ENCODE data around the gene GPR34.
"Not testable (repeated sequence)": the region's sequence is repeated elsewhere in the genome, so short reads cannot be mapped to it uniquely, and the experiment has no call there.

The GPR34 gene

GRCh38 chrX:41688835-41689234 lies at the start of gene GPR34:
Gene GPR34 (plus strand): TSS chrX:41688973. CDS start chrX:41695634, 6,661 bp downstream.
- DNase-seq (ENCODE audit: low spot score): peak; percentile 4

DNA sequence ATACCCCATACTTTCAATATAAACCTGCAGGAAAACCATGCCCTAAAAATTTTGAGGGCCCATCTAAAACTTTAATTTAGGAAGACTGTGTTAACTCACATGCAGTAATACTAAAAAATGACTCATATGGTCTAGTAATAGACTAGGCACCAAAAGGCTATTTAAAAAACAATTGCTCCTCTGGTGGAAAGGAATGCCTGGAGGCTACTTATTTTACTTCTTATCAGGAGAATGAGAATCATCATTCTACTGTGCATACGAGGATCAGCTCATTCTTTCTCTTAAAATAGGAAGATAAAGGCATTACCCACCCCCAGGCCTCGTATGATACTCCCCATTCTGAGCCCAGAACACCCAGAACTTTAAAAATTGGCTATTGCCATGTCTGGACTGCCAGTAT lies 42.6 kb upstream of the GPR34 start:
- not testable (repeated sequence) for DNase-seq (ENCODE audit: low spot score)

GRCh38 chrX:41653125-41653524 lies 35.6 kb upstream of the GPR34 start:
- DNase-seq (ENCODE audit: low spot score): no peak

- no peak for DNase-seq (ENCODE audit: low spot score)
Measured at GRCh38 chrX:41655101-41655500, 33.7 kb upstream of the GPR34 start.

DNA sequence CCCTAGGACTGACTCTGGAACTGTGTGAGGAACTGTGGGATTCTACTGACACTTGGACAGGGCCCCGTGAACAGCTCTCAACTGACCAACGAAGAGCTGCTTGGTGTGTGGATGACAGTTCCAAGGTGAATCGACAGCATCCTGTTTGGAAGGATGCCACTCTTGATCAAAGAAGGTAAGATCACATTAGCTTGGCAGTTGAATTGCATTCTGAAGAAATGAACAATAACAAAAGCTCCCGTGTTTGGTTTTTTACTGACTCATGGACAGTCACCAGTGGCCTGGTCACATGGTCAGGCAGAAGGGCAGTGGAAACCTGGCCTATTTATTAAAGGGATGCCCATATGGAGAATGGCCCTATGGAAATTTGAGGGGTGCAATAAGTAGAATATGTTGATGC lies 33.1 kb upstream of the GPR34 start:
- no peak for DNase-seq (ENCODE audit: low spot score)

- no peak for DNase-seq (ENCODE audit: low spot score)
Measured at GRCh38 chrX:41661366-41662095, 27.2 kb upstream of the GPR34 start.

GRCh38 chrX:41664375-41664901 lies 24.3 kb upstream of the GPR34 start:
- no peak for DNase-seq (ENCODE audit: low spot score)

GRCh38 chrX:41664908-41665307 lies 23.9 kb upstream of the GPR34 start:
- no peak for DNase-seq (ENCODE audit: low spot score)

- DNase-seq (ENCODE audit: low spot score): no peak
Measured at GRCh38 chrX:41665686-41666085, 23.1 kb upstream of the GPR34 start.

- DNase-seq (ENCODE audit: low spot score): no peak
Measured at GRCh38 chrX:41666251-41666650, 22.5 kb upstream of the GPR34 start.

DNA sequence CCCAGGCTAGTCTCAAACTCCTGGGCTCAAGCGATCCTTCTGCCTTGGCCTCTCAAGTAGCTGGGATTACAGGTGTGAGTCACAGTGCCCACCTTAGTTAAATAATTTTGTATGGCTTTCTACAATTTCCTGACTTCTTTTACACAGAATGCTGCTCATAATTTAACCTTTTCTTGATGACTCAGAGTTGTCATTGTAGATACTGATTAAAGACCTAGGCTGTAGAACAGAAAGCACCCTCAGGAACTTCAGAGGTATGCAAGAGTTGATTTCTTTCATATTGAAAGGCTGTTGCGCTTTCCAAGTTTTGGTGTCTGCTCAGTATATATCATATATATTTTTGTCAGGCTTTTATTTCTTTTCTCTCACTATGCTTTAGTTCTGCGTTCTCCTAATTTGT lies 21.1 kb upstream of the GPR34 start:
- no peak for DNase-seq (ENCODE audit: low spot score)

GRCh38 chrX:41670112-41670511 lies 18.7 kb upstream of the GPR34 start:
- DNase-seq (ENCODE audit: low spot score): no peak

GRCh38 chrX:41671082-41671481 lies 17.7 kb upstream of the GPR34 start:
- no peak for DNase-seq (ENCODE audit: low spot score)

- DNase-seq (ENCODE audit: low spot score): no peak
Measured at GRCh38 chrX:41672643-41673042, 16.1 kb upstream of the GPR34 start.

DNA sequence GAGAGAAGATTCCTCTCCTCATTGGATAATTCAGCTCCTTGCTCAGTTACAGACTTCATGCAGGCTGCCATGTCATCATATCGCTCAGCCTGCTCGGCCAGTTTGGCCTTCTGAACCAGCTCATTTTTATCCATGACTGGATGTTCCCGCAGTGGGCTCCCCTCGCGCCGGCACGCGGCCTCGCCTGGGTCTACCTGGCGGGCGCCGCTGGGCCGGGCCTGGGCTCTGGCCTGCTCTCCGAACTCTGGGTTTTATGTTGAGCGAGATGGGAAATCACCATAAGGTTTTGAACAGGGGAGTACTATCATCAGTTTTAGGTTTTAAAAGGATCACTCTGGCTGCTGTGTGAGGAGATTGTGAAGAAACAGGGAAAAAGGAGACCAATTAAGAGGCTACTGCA lies 12.4 kb upstream of the GPR34 start:
- not testable (repeated sequence) for DNase-seq (ENCODE audit: low spot score)

- no peak for DNase-seq (ENCODE audit: low spot score)
Measured at GRCh38 chrX:41677183-41678060, 11.4 kb upstream of the GPR34 start.

- DNase-seq (ENCODE audit: low spot score): no peak
Measured at GRCh38 chrX:41684138-41684537, 4.6 kb upstream of the GPR34 start.

DNA sequence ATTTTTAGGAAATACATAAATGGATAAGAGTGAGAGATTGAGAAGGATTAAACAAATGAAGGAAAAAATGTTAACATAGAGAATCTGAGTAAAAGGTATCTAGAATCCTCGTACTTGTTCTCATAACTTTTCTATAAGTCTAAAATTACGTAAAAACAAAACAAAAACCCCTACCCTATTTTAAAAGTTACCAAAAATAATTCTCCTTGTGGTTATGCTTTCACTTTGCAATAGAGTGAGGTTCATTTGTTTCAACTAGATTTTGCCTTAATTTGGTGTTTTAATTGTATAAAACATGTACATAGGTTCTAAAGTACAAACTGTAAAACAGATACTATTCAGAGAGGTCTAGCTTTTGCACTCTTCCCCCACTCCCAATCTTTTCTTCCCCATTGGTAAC lies 3.8 kb upstream of the GPR34 start:
- DNase-seq (ENCODE audit: low spot score): no peak

DNA sequence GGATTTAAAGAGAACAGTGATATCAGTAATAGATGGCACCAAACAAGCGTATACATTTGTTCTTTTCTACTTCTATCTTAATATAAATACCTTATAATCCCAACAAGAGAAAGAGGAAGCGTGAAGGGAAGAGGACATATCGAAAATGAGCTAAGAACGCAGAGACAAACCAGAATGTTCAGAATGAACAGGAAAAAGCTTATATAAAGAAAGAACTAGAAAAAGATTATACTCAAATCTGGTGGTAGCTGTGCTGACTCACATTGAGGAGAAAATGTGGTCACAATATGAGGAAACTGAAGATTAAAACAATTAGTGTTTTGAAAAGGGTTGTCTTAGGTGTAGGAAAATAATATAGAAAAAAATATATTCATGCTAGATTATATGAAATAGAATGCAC lies 2.0 kb upstream of the GPR34 start:
- DNase-seq (ENCODE audit: low spot score): peak; percentile 2

DNA sequence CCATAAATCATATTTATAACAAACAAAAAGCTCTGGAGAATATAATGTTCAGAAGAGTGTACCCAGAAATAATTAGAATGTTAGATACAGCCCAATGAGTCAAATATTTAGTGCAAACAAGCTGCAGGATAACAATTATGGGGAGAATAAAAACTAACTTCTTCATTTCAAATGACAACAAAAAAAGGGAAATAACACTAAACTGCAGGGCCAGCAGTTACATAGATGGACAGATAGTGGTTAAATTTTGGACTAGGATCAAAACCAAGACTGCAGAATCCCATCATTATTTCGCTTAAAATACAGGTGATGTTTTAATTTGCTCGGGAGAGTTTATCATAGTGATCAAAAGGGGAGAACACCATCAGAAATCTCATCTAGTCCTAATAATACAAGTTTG lies 617 bp upstream of the GPR34 start:
- no peak for DNase-seq (ENCODE audit: low spot score)

- DNase-seq (ENCODE audit: low spot score): no peak
Measured at GRCh38 chrX:41689711-41690110, 938 bp downstream of the GPR34 start.

DNA sequence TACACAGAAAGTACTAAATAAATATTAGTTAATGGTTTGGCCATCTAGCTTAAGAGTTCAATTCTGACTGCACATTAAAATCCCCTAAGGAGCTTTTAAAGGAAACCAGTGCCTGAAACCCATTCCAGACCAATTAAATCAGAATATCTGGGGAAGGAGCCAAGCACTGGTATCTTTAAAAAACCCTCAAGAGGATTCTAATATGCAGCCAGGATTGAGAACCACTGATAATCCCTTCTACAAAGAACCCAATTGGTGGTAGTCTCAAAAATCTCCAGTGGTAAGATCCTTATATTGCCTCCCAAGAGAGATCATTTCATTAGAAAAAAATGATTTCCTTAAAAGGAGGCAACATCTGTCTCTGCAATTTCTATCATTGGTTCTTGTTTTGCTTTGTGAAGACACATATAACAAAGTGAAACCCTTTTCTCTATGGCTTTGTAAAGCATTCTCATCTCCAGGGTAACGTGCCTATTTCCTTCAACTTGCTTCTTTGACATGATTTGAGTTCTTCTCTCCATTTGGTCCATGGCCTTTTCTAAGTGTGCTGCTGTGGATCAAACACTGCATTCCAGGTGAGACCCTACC lies 3.5 kb downstream of the GPR34 start:
- DNase-seq (ENCODE audit: low spot score): no peak

DNA sequence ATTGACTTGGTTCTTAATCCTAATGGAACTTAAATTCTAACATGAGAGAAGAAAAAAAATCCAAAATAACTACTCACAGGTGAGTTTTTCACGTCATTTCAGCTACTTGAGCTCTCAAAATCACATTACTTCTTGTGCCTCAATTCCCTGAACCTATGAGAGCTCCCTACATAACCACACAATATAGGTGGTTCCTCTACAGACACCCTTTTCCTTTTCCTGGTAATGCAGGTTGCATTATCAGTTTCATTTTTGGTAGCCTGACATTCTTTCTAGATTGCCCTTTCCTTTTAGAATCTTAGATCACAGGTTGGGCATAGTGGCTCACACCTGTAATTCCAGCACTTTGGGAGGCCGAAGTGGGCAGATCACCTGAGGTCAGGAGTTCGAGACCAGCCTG lies 4.3 kb downstream of the GPR34 start:
- DNase-seq (ENCODE audit: low spot score): no peak

Measured in germinal center (tissue), 1 donor.